GM12891 (cell line): ENCODE measurements around the gene SARDH.

Experiments
- POLR2A ChIP-seq: IDR thresholded peaks from 2 replicates; pipeline ENCODE4 v1.6.1; 2011; ENCODE audit warnings: low read depth, low read length, control low read depth
- POU2F2 ChIP-seq: IDR thresholded peaks from 2 replicates; pipeline ENCODE4 v1.6.1; 2011; ENCODE audit warnings: low read depth, mild to moderate bottlenecking, control low read depth, low read length, moderate library complexity

GRCh38 chr9:133631111-133631510, 107.0 kb downstream of the SARDH start:
- TF ChIP-seq POLR2A (no peak), POU2F2 (no peak)
